ENCODE measurements around the gene MYH11.

The MYH11 gene

GRCh38 chr16:15827299-15827698, 29.5 kb downstream of the MYH11 start:
- intact Hi-C loops (cut with DNase I; ENCODE audit: low total_unique reads): no loop called here
- H3K36me3 ChIP-seq: peaks cover 25 to 54% (median 30%) of the 10 kb centered on the region in 3 donors

GRCh38 chr16:15825750-15826305, 31.0 kb downstream of the MYH11 start:
- no peak for TF ChIP-seq CTCF (IDR thresholded peaks at IDR 0.05)
- Histone ChIP-seq H3K36me3 (peaks cover 23 to 51% (median 31%) of the 10 kb centered on the region in 3 donors), H3K27me3 (no peaks in the 10 kb centered on the region), H3K4me3 (peak overlapping the region in 1 of 2 donors; percentile 20), H3K9me3 (no peaks in the 10 kb centered on the region), H3K27ac (peak overlapping the region; percentile 73 to 97), H3K4me1 (peaks cover 0 to 95% (median 66%) of the 10 kb centered on the region in 4 donors)
- peak in 1 of 2 donors; percentile 65 for DNase-seq
- intact Hi-C loops (cut with DNase I; ENCODE audit: low total_unique reads): no loop called here

More at GRCh38 chr16:15827299-15827698, 29.5 kb downstream of the MYH11 start:
- no peaks in the 10 kb centered on the region for H3K27me3 ChIP-seq
- H3K27ac ChIP-seq: peak overlapping the region; percentile 73 to 97
- no peak overlapping the region for H3K4me3 ChIP-seq
- H3K4me1 ChIP-seq: peaks cover 0 to 97% (median 69%) of the 10 kb centered on the region in 4 donors
- DNase-seq: peak in 1 of 2 donors; percentile 60
- no peak for TF ChIP-seq CTCF (IDR thresholded peaks at IDR 0.05)
- no peaks in the 10 kb centered on the region for H3K9me3 ChIP-seq

GRCh38 chr16:15822957-15823356, 33.9 kb downstream of the MYH11 start:
- no peak for TF ChIP-seq CTCF (IDR thresholded peaks at IDR 0.05)
- H3K27me3 ChIP-seq: no peaks in the 10 kb centered on the region
- H3K27ac ChIP-seq: peak overlapping the region; percentile 73 to 97
- intact Hi-C loops (cut with DNase I; ENCODE audit: low total_unique reads): no loop called here
- H3K9me3 ChIP-seq: no peaks in the 10 kb centered on the region
- DNase-seq: peak; percentile 73 to 95
- H3K4me3 ChIP-seq: peak overlapping the region; percentile 15 to 18
- peaks cover 0 to 97% (median 47%) of the 10 kb centered on the region in 4 donors for H3K4me1 ChIP-seq
- H3K36me3 ChIP-seq: peaks cover 37 to 67% (median 47%) of the 10 kb centered on the region in 3 donors

- H3K27me3 ChIP-seq: no peaks in the 10 kb centered on the region
Measured at GRCh38 chr16:15820837-15821236, 36.0 kb downstream of the MYH11 start.

GRCh38 chr16:15819046-15819445, 37.8 kb downstream of the MYH11 start:
- no peaks in the 10 kb centered on the region for H3K27me3 ChIP-seq
- no peak overlapping the region for H3K4me3 ChIP-seq
- TF ChIP-seq CTCF (IDR thresholded peaks at IDR 0.05): no peak
- H3K27ac ChIP-seq: peak overlapping the region; percentile 73 to 97
- peaks cover 0 to 97% (median 29%) of the 10 kb centered on the region in 4 donors for H3K4me1 ChIP-seq
- DNase-seq: peak in 1 of 2 donors; percentile 21
- intact Hi-C loops (cut with DNase I; ENCODE audit: low total_unique reads): no loop called here
- no peaks in the 10 kb centered on the region for H3K9me3 ChIP-seq
- peaks cover 52 to 66% (median 55%) of the 10 kb centered on the region in 3 donors for H3K36me3 ChIP-seq

More at GRCh38 chr16:15820837-15821236, 36.0 kb downstream of the MYH11 start:
- no peaks in the 10 kb centered on the region for H3K9me3 ChIP-seq
- no peak for TF ChIP-seq CTCF (IDR thresholded peaks at IDR 0.05)
- peak overlapping the region; percentile 73 to 97 for H3K27ac ChIP-seq
- H3K4me3 ChIP-seq: no peak overlapping the region
- peak in 1 of 2 donors; percentile 53 for DNase-seq
- peaks cover 50 to 78% (median 55%) of the 10 kb centered on the region in 3 donors for H3K36me3 ChIP-seq
- intact Hi-C loops (cut with DNase I; ENCODE audit: low total_unique reads): no loop called here
- H3K4me1 ChIP-seq: peaks cover 0 to 97% (median 40%) of the 10 kb centered on the region in 4 donors

Data from tibial artery (tissue), 4 donors.